Loucy (cell line): ENCODE measurements around the gene AHCTF1.

Source experiments
- EZH2phosphoT487 ChIP-seq: fragments of 200-600 bp; IDR thresholded peaks from 2 replicates; pipeline ENCODE4 v1.6.1; 2018; ENCODE audit warnings: antibody characterized with exemption, mild to moderate bottlenecking, moderate library complexity, borderline replicate concordance
- TF ChIP-seq, protein P1 (sequence below): fragments of 200-600 bp; sonication (generic); conservative IDR thresholded peaks from 2 replicates; pipeline ENCODE4 v1.5.1; 2014; ENCODE audit warnings: mild to moderate bottlenecking, antibody characterized with exemption, low read length

DNA sequence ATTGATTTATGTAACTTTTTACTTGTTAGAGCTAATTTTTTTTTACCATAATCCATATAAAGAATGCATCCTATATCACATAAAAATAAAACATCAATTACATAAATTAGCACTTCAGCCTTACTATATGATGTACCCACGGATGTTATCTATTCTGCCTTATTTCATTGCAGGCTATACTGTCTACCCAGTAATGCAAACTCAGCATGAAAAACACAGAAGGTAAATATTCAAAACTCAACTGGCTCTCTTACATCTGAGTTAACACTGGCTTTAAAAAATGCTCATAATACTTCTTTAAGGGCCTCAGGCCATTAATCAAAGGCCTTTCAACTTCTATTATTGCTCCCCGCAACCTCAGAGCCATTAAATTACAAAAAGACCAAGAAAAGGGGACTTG is 65.8 kb downstream of the AHCTF1 start:
- TF ChIP-seq, protein P1, sequence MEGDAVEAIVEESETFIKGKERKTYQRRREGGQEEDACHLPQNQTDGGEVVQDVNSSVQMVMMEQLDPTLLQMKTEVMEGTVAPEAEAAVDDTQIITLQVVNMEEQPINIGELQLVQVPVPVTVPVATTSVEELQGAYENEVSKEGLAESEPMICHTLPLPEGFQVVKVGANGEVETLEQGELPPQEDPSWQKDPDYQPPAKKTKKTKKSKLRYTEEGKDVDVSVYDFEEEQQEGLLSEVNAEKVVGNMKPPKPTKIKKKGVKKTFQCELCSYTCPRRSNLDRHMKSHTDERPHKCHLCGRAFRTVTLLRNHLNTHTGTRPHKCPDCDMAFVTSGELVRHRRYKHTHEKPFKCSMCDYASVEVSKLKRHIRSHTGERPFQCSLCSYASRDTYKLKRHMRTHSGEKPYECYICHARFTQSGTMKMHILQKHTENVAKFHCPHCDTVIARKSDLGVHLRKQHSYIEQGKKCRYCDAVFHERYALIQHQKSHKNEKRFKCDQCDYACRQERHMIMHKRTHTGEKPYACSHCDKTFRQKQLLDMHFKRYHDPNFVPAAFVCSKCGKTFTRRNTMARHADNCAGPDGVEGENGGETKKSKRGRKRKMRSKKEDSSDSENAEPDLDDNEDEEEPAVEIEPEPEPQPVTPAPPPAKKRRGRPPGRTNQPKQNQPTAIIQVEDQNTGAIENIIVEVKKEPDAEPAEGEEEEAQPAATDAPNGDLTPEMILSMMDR = no peak
- TF ChIP-seq EZH2phosphoT487 = no peak
